ENCODE measurements around the gene B3GALT6.
A peak's percentile ranks its signal among the peaks of the same experiment; 100 is the strongest.

Gene B3GALT6

GRCh38 chr1:1262758-1263157 is 30.7 kb downstream of the B3GALT6 start:
- no peak for DNase-seq (ENCODE audit: low read depth in 2 of 2)

GRCh38 chr1:1264026-1264425 is 32.0 kb downstream of the B3GALT6 start:
- no peak for DNase-seq (ENCODE audit: low read depth in 2 of 2)

DNA sequence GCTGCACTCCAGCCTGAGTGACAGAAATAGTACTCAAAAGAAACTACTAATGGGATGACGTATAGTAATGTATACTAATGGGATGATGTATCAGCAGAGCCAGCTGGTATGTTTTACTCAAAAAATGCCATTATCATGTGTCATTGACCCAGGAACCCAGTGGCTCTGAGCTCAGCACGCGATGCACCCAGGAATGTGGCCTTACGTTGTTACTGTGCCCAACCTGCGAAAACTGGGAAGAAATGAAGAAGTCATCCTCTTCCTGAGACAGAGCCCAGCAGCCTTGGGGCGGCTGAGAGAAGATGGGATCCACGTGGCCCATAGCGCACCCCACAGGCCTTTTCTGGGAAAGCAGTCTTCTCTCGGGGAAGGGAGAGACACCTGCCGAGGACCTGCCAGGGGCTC is 32.8 kb downstream of the B3GALT6 start:
- no peak for DNase-seq (ENCODE audit: low read depth in 2 of 2)

GRCh38 chr1:1267488-1268283 is 35.6 kb downstream of the B3GALT6 start:
- no peak for DNase-seq (ENCODE audit: low read depth in 2 of 2)

GRCh38 chr1:1268284-1268682 is 36.2 kb downstream of the B3GALT6 start:
- DNase-seq (ENCODE audit: low read depth in 2 of 2), result no peak

GRCh38 chr1:1270813-1271212 is 38.8 kb downstream of the B3GALT6 start:
- DNase-seq (ENCODE audit: low read depth in 2 of 2), result no peak

DNA sequence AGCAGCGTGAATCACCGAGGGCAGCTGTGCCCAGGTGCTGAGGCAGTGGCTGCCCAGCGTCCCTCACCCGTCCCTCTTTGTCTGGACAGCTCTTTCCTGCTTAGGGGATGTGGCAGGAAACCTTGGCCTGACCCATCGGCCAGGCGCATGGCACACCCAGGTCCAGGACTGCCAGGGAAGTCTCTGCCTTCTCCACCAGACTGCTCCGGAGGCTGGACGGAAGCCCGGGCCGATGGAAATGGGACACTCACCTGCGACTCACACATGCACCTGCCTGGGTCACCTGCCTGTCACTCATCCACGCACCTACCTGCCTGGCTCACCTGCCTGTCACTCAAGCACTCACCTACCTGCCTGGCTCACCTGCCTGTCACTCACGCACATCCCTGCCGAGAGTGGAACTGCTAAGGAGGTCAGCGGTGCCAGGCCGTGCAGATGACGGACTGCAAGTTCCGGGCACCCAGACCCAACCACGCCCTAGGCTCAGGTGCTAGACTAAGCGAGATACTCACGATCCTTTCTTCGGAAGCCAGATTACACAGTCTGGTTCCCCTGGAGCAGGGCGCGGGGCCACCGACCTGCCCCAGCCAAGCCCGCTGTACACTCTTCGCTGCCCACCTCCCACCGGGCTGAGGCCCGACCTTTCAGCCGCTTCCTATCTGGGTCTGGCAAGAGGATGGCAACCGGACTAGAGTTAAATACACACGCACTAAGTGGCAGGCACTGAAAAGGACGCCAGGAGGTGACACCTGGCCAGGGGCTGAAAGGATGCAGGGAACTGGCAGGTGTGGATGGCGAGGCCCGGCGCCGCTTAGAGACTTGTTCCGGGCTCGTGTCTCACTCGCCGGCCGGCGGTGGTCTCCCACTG is 40.5 kb downstream of the B3GALT6 start:
- no peak for DNase-seq (ENCODE audit: low read depth in 2 of 2)

- DNase-seq (ENCODE audit: low read depth in 2 of 2), result no peak
These were observed 41.1 kb downstream of the B3GALT6 start for GRCh38 chr1:1273209-1273511.

GRCh38 chr1:1273512-1274298 is 41.7 kb downstream of the B3GALT6 start, which contains the start of gene UBE2J2:
UBE2J2 (minus strand) TSS chr1:1273854; CDS start chr1:1267992, 5,862 bp downstream.
- peak; percentile 84 to 87 for DNase-seq (ENCODE audit: low read depth in 2 of 2)

DNA sequence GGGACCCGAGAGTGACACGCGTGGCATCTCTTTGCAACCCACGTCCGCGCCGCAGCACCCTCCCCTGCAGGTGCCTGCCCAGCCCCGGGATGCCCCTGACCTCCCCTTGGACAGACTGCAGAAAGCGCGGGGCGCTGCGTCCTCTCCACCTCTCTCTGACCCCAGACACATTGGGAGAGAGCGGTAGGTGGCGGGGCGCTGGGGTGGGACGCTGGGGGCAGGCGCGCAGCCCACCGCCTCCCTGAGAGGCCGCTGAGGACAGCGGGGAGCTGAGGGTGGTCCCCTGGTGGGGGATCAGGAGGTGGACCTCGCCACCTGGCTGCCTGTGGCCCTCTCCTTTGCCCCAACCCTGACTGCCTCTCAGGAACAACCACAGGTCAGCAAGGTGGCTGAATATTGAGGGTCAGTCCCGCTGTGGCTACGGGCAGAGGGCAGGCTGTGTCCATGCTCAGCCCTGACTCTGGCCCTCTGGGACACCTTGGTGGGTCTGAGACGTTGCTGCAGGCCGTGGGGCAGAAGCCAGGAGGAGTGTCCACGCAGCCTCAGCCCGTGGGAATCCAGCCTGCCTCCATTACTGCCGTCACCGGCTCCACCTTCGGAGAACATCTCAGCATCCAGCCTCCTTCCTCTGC is 42.4 kb downstream of the B3GALT6 start:
- no peak for DNase-seq (ENCODE audit: low read depth in 2 of 2)

GRCh38 chr1:1274931-1275431 is 42.9 kb downstream of the B3GALT6 start:
- DNase-seq (ENCODE audit: low read depth in 2 of 2), result no peak

GRCh38 chr1:1275836-1276235 is 43.8 kb downstream of the B3GALT6 start:
- DNase-seq (ENCODE audit: low read depth in 2 of 2), result no peak

GRCh38 chr1:1278620-1279019 is 46.6 kb downstream of the B3GALT6 start:
- no peak for DNase-seq (ENCODE audit: low read depth in 2 of 2)

GRCh38 chr1:1279028-1279427 is 47.0 kb downstream of the B3GALT6 start:
- DNase-seq (ENCODE audit: low read depth in 2 of 2), result no peak

- no peak for DNase-seq (ENCODE audit: low read depth in 2 of 2)
These were observed 48.9 kb downstream of the B3GALT6 start for GRCh38 chr1:1280782-1281481.

GRCh38 chr1:1281533-1282321 is 49.7 kb downstream of the B3GALT6 start:
- DNase-seq (ENCODE audit: low read depth in 2 of 2), result no peak

- DNase-seq (ENCODE audit: low read depth in 2 of 2), result no peak
These were observed 51.0 kb downstream of the B3GALT6 start for GRCh38 chr1:1282998-1283397.

- DNase-seq (ENCODE audit: low read depth in 2 of 2), result no peak
These were observed 51.8 kb downstream of the B3GALT6 start for GRCh38 chr1:1283821-1284220.

Data from stimulated activated CD8-positive, alpha-beta memory T cell treated with anti-CD3 and anti-CD28 coated beads, Interleukin-7, amount 100 ng/mL, for 1 hour (primary cell).